K562 (cell line): ENCODE measurements around the gene CHST1. TPM values are rescaled to one million over a fixed set of nuclear protein-coding genes. Genes with fewer than 3 reads are reported as not detected.

Source experiments
- ATAC-seq: fragments of 200-7000 bp; cut with Tn5 transposase; 3 replicates; pipeline ENCODE4 v1.9.1; 2020; ENCODE audit warnings: moderate library complexity
- BruUV-seq: library from RNA; stranded (reverse); fragments of 400-500 nt; replicated peaks from 2 replicates; lab custom pipeline; 2021; lab: Mats Ljungman, UMichigan
- CTCF ChIA-PET: fragments of 300-600 bp; formaldehyde crosslinking; extraction: SDS; loops from one replicate; lab custom pipeline; 2021; ENCODE audit warnings: low intra/inter-chr PET ratio; lab: Yijun Ruan, JAX
- POLR2A ChIA-PET: fragments of 300-600, 350-650 bp; sonication (Branson Sonifier 250); formaldehyde crosslinking; extraction: SDS; loops from one replicate; lab custom pipeline; 2021; ENCODE audit warnings: antibody characterized with exemption, inconsistent platforms; lab: Yijun Ruan, JAX
- DNase-seq, 4 experiments: peaks; one replicate each; pipeline versions ENCODE4 v3.0.0 to v3.0.0-alpha.2; 2011 to 2018; ENCODE audit warnings: low spot score in 3 of 4, mixed read lengths in 3 of 4; ENCODE audit errors: extremely low read depth in 1 of 4
- FAIRE-seq: peaks from 2 replicates; lab custom pipeline; 2011; peaks lifted over from hg19 to GRCh38; lab: Jason Lieb, UNC
- H2AFZ ChIP-seq: 2 replicates; pipeline ENCODE4 v1.6.0; 2011; ENCODE audit warnings: low read depth, low read length, control low read depth, inconsistent platforms
- H3K27ac ChIP-seq: fragments of 200-600 bp; 3 replicates; pipeline ENCODE4 v1.8.0; 2011; ENCODE audit warnings: low read depth, mild to moderate bottlenecking, control low read depth, inconsistent platforms, low read length, moderate library complexity, mixed read lengths; ENCODE audit errors: extremely low read depth
- H3K27me3 ChIP-seq, 2 experiments: fragments of 300-600 bp in 1 of 2; 2 replicates in 1 of 2; 3 replicates in 1 of 2; pipeline versions ENCODE4 v1.6.0 to v1.8.0; 2011; ENCODE audit warnings: inconsistent platforms in 2 of 2, low read length in 2 of 2, mild to moderate bottlenecking in 1 of 2, mixed read lengths in 1 of 2, moderate library complexity in 1 of 2; ENCODE audit not compliant: control insufficient read depth in 2 of 2, insufficient read depth in 2 of 2
- H3K36me3 ChIP-seq: fragments of 300-600 bp; 3 replicates; pipeline ENCODE4 v1.8.0; 2011; ENCODE audit warnings: mild to moderate bottlenecking, low read length, inconsistent platforms; ENCODE audit not compliant: control insufficient read depth, insufficient read depth
- H3K4me1 ChIP-seq, 2 experiments: fragments of 200-600 bp in 1 of 2; replicated peaks in 1 of 2; 2 replicates in 1 of 2; 3 replicates in 1 of 2; pipeline versions ENCODE4 v1.5.1 to v1.8.0; 2011; ENCODE audit warnings: inconsistent platforms in 2 of 2, low read length in 2 of 2, mild to moderate bottlenecking in 1 of 2, mixed read lengths in 1 of 2, moderate library complexity in 1 of 2; ENCODE audit not compliant: control insufficient read depth in 2 of 2, insufficient read depth in 2 of 2
- H3K4me2 ChIP-seq: 2 replicates; pipeline ENCODE4 v1.6.1; 2011; ENCODE audit warnings: low read length, control low read depth, inconsistent platforms, mixed read lengths; ENCODE audit not compliant: insufficient read depth
- H3K4me3 ChIP-seq: fragments of 200-600 bp; sonication (generic), shearing (Covaris generic); 2 replicates; pipeline ENCODE4 v1.5.1; 2016; ENCODE audit warnings: control low read depth, inconsistent platforms
- H3K79me2 ChIP-seq: fragments of 200-600 bp; 3 replicates; pipeline ENCODE4 v1.8.0; 2011; ENCODE audit warnings: low read length, inconsistent platforms; ENCODE audit not compliant: control insufficient read depth, insufficient read depth
- H3K9ac ChIP-seq, 2 experiments: 2 replicates each; pipeline versions ENCODE4 v1.6.0 to v1.6.1; 2011; ENCODE audit warnings: low read depth in 2 of 2, low read length in 2 of 2, control low read depth in 1 of 2, inconsistent platforms in 1 of 2, mild to moderate bottlenecking in 1 of 2, mixed read lengths in 1 of 2; ENCODE audit not compliant: insufficient read depth in 1 of 2
- H3K9me1 ChIP-seq: one replicate; pipeline ENCODE4 v1.6.0; 2011; ENCODE audit warnings: inconsistent platforms, mild to moderate bottlenecking, low read length, moderate library complexity; ENCODE audit not compliant: control insufficient read depth, insufficient read depth
- H3K9me3 ChIP-seq: replicated peaks from 2 replicates; pipeline ENCODE4 v1.5.1; 2011; ENCODE audit warnings: low read depth, low read length, inconsistent platforms; ENCODE audit not compliant: control insufficient read depth, insufficient read depth
- H4K20me1 ChIP-seq: replicated peaks from 2 replicates; pipeline ENCODE4 v1.6.1; 2011; ENCODE audit warnings: low read length, inconsistent platforms, mixed read lengths; ENCODE audit not compliant: control insufficient read depth, insufficient read depth
- EHMT2 ChIP-seq: fragments of 450-650 bp; IDR thresholded peaks from 2 replicates; pipeline ENCODE4 v1.6.1; 2018; ENCODE audit warnings: antibody characterized with exemption
- POLR2AphosphoS2 ChIP-seq: IDR thresholded peaks from 2 replicates; pipeline ENCODE4 v1.6.1; 2012; ENCODE audit warnings: low read length, improper control_type of control experiment
- RAD51 ChIP-seq: fragments of 450-650 bp; IDR thresholded peaks from 2 replicates; pipeline ENCODE4 v1.7.1; 2016; ENCODE audit warnings: low read depth, mild to moderate bottlenecking, borderline replicate concordance
- ZNF217 ChIP-seq: sonication (generic); formaldehyde crosslinking; IDR thresholded peaks from 2 replicates; pipeline ENCODE4 v1.8.0; 2022; ENCODE audit warnings: mild to moderate bottlenecking, missing genetic modification reagents
- WGBS: fragments of 100-300 bp; shearing (Covaris generic); methylation state at CpG from one replicate; pipeline ENCODE4 v1.1.6; 2016; ENCODE audit warnings: low coverage, mixed read lengths; ENCODE audit not compliant: insufficient coverage; ENCODE audit errors: missing lambda C conversion rate; 5-methylcytosine and 5-hydroxymethylcytosine counted together
- in situ Hi-C: fragments of 300-500 bp; cut with MboI; formaldehyde crosslinking; loops from 4 replicates; pipeline ENCODE4 v1.15.0; 2018; ENCODE audit warnings: inconsistent platforms, mixed read lengths
- intact Hi-C: fragments of 100-400 bp; cut with micrococcal nuclease; formaldehyde crosslinking; loops from 2 replicates; pipeline ENCODE4 v1.14.2; 2022
- polyA plus RNA-seq, 8 experiments: library from polyadenylated mRNA; depleted of rRNA in 4 of 8; stranded (reverse) in 5 of 8; unstranded in 3 of 8; fragments of >200 nt; fragmentation: Nextera tagmentation in 2 of 8; fragmentation: Illumina TruSeq in 1 of 8; extraction: Ambion mirVana in 2 of 8; extraction: Trizol in 1 of 8; gene quantifications; 2 replicates each; pipeline versions ENCODE4 v1.2.1 to v1.2.3, GENCODE V29; 2011 to 2014; ENCODE audit warnings: inconsistent platforms in 1 of 8, missing spikeins in 1 of 8
- total RNA-seq, 7 experiments: library from RNA; depleted of rRNA in 6 of 7; stranded (reverse); fragments of >200 nt in 6 of 7; fragmentation: Illumina TruSeq in 2 of 7; extraction: Trizol in 2 of 7; gene quantifications; 2 replicates each; pipeline versions ENCODE4 v1.2.1 to v1.2.3, GENCODE V29; 2011 to 2021; ENCODE audit warnings: low replicate concordance in 1 of 7
- TF ChIP-seq, protein P1 (sequence below): IDR thresholded peaks from 3 replicates; pipeline ENCODE4 v1.6.1; 2011; ENCODE audit warnings: borderline replicate concordance, mild to moderate bottlenecking; ENCODE audit not compliant: insufficient read length, insufficient read depth
- TF ChIP-seq, protein P2 (sequence below): IDR thresholded peaks from 2 replicates; pipeline ENCODE4 v1.6.1; 2011; ENCODE audit warnings: borderline replicate concordance, low read depth, mild to moderate bottlenecking, moderate library complexity, low read length; ENCODE audit not compliant: insufficient read depth, poor library complexity, severe bottlenecking

The CHST1 gene
- total and polyA plus RNA-seq, 9 of the 15 experiments (the other 6 are each of a cell fraction or from before 2014, with no cell fraction given) = 0.04 to 0.32 (median 0.18) TPM; not detected in 4

DNA sequence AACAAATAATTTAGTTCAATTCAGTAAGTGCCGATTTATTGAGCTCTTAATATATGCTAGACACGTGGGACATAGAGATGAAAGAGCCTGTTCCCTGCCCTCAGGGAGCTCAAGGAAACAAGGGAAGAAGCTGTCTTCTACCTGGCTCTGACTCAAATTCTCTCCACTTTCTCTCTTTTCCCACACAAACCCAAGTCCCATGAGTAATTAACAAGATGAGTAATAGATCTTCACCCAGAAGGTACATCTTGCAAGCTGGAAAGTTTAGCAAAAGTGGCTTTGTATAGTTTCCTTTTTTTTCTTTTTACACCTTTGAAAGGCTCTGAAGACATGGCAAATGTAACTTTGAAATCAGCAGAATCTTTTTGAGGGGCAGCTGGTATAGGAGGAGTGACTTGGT lies 48.2 kb upstream of the CHST1 start:
- intact Hi-C loops (no loop called here), in situ Hi-C loops (no loop called here)
- ChIA-PET POLR2A (no interaction called here), CTCF (no interaction called here)
- no peak for TF ChIP-seq POLR2AphosphoS2
- TF ChIP-seq, protein P1, sequence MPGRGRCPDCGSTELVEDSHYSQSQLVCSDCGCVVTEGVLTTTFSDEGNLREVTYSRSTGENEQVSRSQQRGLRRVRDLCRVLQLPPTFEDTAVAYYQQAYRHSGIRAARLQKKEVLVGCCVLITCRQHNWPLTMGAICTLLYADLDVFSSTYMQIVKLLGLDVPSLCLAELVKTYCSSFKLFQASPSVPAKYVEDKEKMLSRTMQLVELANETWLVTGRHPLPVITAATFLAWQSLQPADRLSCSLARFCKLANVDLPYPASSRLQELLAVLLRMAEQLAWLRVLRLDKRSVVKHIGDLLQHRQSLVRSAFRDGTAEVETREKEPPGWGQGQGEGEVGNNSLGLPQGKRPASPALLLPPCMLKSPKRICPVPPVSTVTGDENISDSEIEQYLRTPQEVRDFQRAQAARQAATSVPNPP = no peak
- no peak for TF ChIP-seq EHMT2
- TF ChIP-seq, protein P2, sequence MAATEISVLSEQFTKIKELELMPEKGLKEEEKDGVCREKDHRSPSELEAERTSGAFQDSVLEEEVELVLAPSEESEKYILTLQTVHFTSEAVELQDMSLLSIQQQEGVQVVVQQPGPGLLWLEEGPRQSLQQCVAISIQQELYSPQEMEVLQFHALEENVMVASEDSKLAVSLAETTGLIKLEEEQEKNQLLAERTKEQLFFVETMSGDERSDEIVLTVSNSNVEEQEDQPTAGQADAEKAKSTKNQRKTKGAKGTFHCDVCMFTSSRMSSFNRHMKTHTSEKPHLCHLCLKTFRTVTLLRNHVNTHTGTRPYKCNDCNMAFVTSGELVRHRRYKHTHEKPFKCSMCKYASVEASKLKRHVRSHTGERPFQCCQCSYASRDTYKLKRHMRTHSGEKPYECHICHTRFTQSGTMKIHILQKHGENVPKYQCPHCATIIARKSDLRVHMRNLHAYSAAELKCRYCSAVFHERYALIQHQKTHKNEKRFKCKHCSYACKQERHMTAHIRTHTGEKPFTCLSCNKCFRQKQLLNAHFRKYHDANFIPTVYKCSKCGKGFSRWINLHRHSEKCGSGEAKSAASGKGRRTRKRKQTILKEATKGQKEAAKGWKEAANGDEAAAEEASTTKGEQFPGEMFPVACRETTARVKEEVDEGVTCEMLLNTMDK = no peak
- TF ChIP-seq RAD51 = no peak
- no peak for TF ChIP-seq ZNF217 (CRISPR knock-in tag)
- Histone ChIP-seq H3K36me3 (no peaks in the 10 kb centered on the region), H3K4me2 (no peak overlapping the region), H3K79me2 (no peaks in the 10 kb centered on the region), H2AFZ (no peak overlapping the region), H3K9me1 (no peaks in the 10 kb centered on the region), H3K4me3 (no peak overlapping the region), H3K4me1 (no peaks in the 10 kb centered on the region), H4K20me1 (no peaks in the 10 kb centered on the region), H3K27ac (no peak overlapping the region), H3K9ac (no peak overlapping the region), H3K9me3 (no peaks in the 10 kb centered on the region), H3K27me3 (peaks cover 0 to 8% of the 10 kb centered on the region in 2 experiments; a peak in 2 of 5 replicates)
- BruUV-seq = no TSS peak
- no peak for FAIRE-seq
- 3% methylated on average over 2 of the region's 2 CpGs for WGBS
- no peak for DNase-seq
- ATAC-seq = no peak
